Fibroblast of lung (primary cell): Measurements from ENCODE around the gene PTPN2. TPM values are rescaled to one million over a fixed set of nuclear protein-coding genes. Genes with fewer than 3 reads are reported as not detected.
"Not testable (repeated sequence)": the region's sequence is repeated elsewhere in the genome, so short reads cannot be mapped to it uniquely, and the experiment has no call there.

ENCODE experiments used
- DNase-seq, 2 donors: peaks; one replicate each; pipeline versions ENCODE4 v3.0.0 to v3.0.0-alpha.2; 2010; ENCODE audit warnings: low read depth in 2 of 2
- H2AFZ ChIP-seq: 2 replicates; pipeline ENCODE4 v1.5.1; 2012; ENCODE audit warnings: low read length, control low read depth, inconsistent platforms
- H3K27ac ChIP-seq: 2 replicates; pipeline ENCODE4 v1.5.1; 2011; ENCODE audit warnings: low read length, control low read depth; ENCODE audit not compliant: insufficient read depth
- H3K27me3 ChIP-seq: 2 replicates; pipeline ENCODE4 v1.5.1; 2011; ENCODE audit warnings: mild to moderate bottlenecking, low read length; ENCODE audit not compliant: control insufficient read depth, insufficient read depth
- H3K36me3 ChIP-seq: 2 replicates; pipeline ENCODE4 v1.5.1; 2011; ENCODE audit warnings: low read length; ENCODE audit not compliant: control insufficient read depth, insufficient read depth
- H3K4me1 ChIP-seq: 2 replicates; pipeline ENCODE4 v1.5.1; 2011; ENCODE audit warnings: low read length; ENCODE audit not compliant: control insufficient read depth, insufficient read depth; ENCODE audit errors: extremely low read depth
- H3K4me2 ChIP-seq: 2 replicates; pipeline ENCODE4 v1.5.1; 2011; ENCODE audit warnings: low read length, control low read depth; ENCODE audit not compliant: insufficient read depth; ENCODE audit errors: extremely low read depth
- H3K4me3 ChIP-seq, 4 experiments: fragments of 200-600 bp in 1 of 4; sonication (generic) in 1 of 4; replicated peaks in 1 of 4; 2 replicates each; pipeline ENCODE4 v1.5.1; 2011 to 2016; ENCODE audit warnings: low read length in 4 of 4, low read depth in 3 of 4, mild to moderate bottlenecking in 3 of 4, control low read depth in 2 of 4, inconsistent platforms in 1 of 4, mixed read lengths in 1 of 4; ENCODE audit not compliant: insufficient read depth in 1 of 4; ENCODE audit errors: control extremely low read depth in 1 of 4
- H3K79me2 ChIP-seq: 2 replicates; pipeline ENCODE4 v1.5.1; 2012; ENCODE audit warnings: mild to moderate bottlenecking, low read length, inconsistent platforms; ENCODE audit not compliant: control insufficient read depth, insufficient read depth
- H3K9ac ChIP-seq: 2 replicates; pipeline ENCODE4 v1.5.1; 2011; ENCODE audit warnings: mild to moderate bottlenecking, low read length, control low read depth; ENCODE audit not compliant: insufficient read depth
- H3K9me3 ChIP-seq: 2 replicates; pipeline ENCODE4 v1.5.1; 2012; ENCODE audit warnings: low read depth, low read length; ENCODE audit not compliant: control insufficient read depth, insufficient read depth
- H4K20me1 ChIP-seq: 2 replicates; pipeline ENCODE4 v1.5.1; 2011; ENCODE audit warnings: low read length; ENCODE audit not compliant: control insufficient read depth, insufficient read depth; ENCODE audit errors: extremely low read depth
- CTCF ChIP-seq, 2 donors: IDR thresholded peaks in 1 of 2; conservative IDR thresholded peaks in 1 of 2; 1 replicate in 1 of 2; 2 replicates in 1 of 2; pipeline ENCODE4 v1.5.1; 2011 to 2012; ENCODE audit warnings: low read length in 2 of 2, control low read depth in 1 of 2, inconsistent platforms in 1 of 2, low read depth in 1 of 2, mild to moderate bottlenecking in 1 of 2
- EZH2 ChIP-seq: IDR thresholded peaks from 2 replicates; pipeline ENCODE4 v1.5.1; 2012; ENCODE audit warnings: low read length, control low read depth, mild to moderate bottlenecking; ENCODE audit errors: missing control alignments
- polyA plus RNA-seq, 2 donors: library from polyadenylated mRNA; depleted of rRNA in 1 of 2; stranded (reverse) in 1 of 2; unstranded in 1 of 2; fragments of >200 nt; gene quantifications; 2 replicates each; pipeline ENCODE4 v1.2.1, GENCODE V29; 2011 to 2012; ENCODE audit warnings: missing spikeins in 1 of 2
- total RNA-seq: library from RNA; depleted of rRNA; stranded (reverse); fragments of >200 nt; gene quantifications from 2 replicates; pipeline ENCODE4 v1.2.1, GENCODE V29; 2014

The PTPN2 gene
- total and polyA plus RNA-seq, 2 donors (not counting 1 experiment from before 2014, with no cell fraction given) = 23.6 to 23.7 TPM

- H2AFZ ChIP-seq = no peak overlapping the region
- TF ChIP-seq EZH2 = no peak
- TF ChIP-seq CTCF (conservative IDR thresholded peaks at IDR 0.05 in 1 of 2, IDR thresholded peaks at IDR 0.05 in 1 of 2; ENCODE audit: low read depth in 1 of 2, low read length in 2 of 2) = no peak
- no peak for DNase-seq
- H3K27me3 ChIP-seq = no peaks in the 10 kb centered on the region
- H3K9me3 ChIP-seq = no peaks in the 10 kb centered on the region
- H3K9ac ChIP-seq = no peak overlapping the region
- no peaks in the 10 kb centered on the region for H3K4me1 ChIP-seq
- no peaks in the 10 kb centered on the region for H3K79me2 ChIP-seq
- H3K36me3 ChIP-seq = no peaks in the 10 kb centered on the region
- no peak overlapping the region for H3K4me2 ChIP-seq
- H3K4me3 ChIP-seq = no peak overlapping the region
- H3K27ac ChIP-seq = no peak overlapping the region
- H4K20me1 ChIP-seq = no peaks in the 10 kb centered on the region
These were observed 118.5 kb downstream of the PTPN2 start for GRCh38 chr18:12765586-12765985.

GRCh38 chr18:12765126-12765525 is 118.9 kb downstream of the PTPN2 start:
- no peak overlapping the region for H3K4me3 ChIP-seq
- H3K27me3 ChIP-seq = no peaks in the 10 kb centered on the region
- no peak for DNase-seq
- H3K27ac ChIP-seq = no peak overlapping the region
- TF ChIP-seq EZH2 (no peak), CTCF (conservative IDR thresholded peaks at IDR 0.05 in 1 of 2, IDR thresholded peaks at IDR 0.05 in 1 of 2; ENCODE audit: low read depth in 1 of 2, low read length in 2 of 2) (no peak)
- no peak overlapping the region for H3K9ac ChIP-seq
- no peaks in the 10 kb centered on the region for H3K79me2 ChIP-seq
- H2AFZ ChIP-seq = no peak overlapping the region
- H4K20me1 ChIP-seq = no peaks in the 10 kb centered on the region
- H3K4me1 ChIP-seq = no peaks in the 10 kb centered on the region
- H3K36me3 ChIP-seq = no peaks in the 10 kb centered on the region
- H3K9me3 ChIP-seq = no peaks in the 10 kb centered on the region
- H3K4me2 ChIP-seq = no peak overlapping the region

GRCh38 chr18:12758566-12758965 is 125.5 kb downstream of the PTPN2 start:
- H3K36me3 ChIP-seq, H3K9me3 ChIP-seq, H4K20me1 ChIP-seq, H3K9ac ChIP-seq, H3K27ac ChIP-seq, H3K4me1 ChIP-seq, H2AFZ ChIP-seq, H3K27me3 ChIP-seq, H3K4me2 ChIP-seq, H3K4me3 ChIP-seq, DNase-seq, H3K79me2 ChIP-seq: not testable (repeated sequence)

GRCh38 chr18:12756619-12757239 is 127.3 kb downstream of the PTPN2 start:
- H3K4me3 ChIP-seq, H3K9ac ChIP-seq, H4K20me1 ChIP-seq, H3K4me2 ChIP-seq, H3K27ac ChIP-seq, H2AFZ ChIP-seq, H3K9me3 ChIP-seq, H3K27me3 ChIP-seq, H3K79me2 ChIP-seq, H3K4me1 ChIP-seq, H3K36me3 ChIP-seq, DNase-seq: not testable (repeated sequence)

GRCh38 chr18:12755606-12756005 is 128.4 kb downstream of the PTPN2 start:
- H3K4me2 ChIP-seq, H4K20me1 ChIP-seq, H3K4me1 ChIP-seq, H3K9me3 ChIP-seq, H3K36me3 ChIP-seq, H2AFZ ChIP-seq, H3K27me3 ChIP-seq, H3K79me2 ChIP-seq, H3K27ac ChIP-seq, H3K4me3 ChIP-seq, DNase-seq, H3K9ac ChIP-seq: not testable (repeated sequence)
